Astrocyte (in vitro differentiated cells and primary cell): ENCODE data around the gene PTPRN2.

ENCODE experiments used
- CTCF ChIP-seq: IDR thresholded peaks from 2 replicates; pipeline ENCODE4 v1.5.1; 2011; ENCODE audit warnings: low read depth, mild to moderate bottlenecking, inconsistent platforms, low read length, moderate library complexity; ENCODE audit not compliant: insufficient read depth
- EZH2 ChIP-seq: IDR thresholded peaks from 2 replicates; pipeline ENCODE4 v1.6.1; 2012; ENCODE audit warnings: mild to moderate bottlenecking, low read length, inconsistent platforms; ENCODE audit not compliant: insufficient read depth

- no peak for TF ChIP-seq EZH2
- TF ChIP-seq CTCF: no peak
Observed at GRCh38 chr7:158321936-158322615, 265.5 kb downstream of the PTPRN2 start.
